NT2/D1 (cell line): ENCODE data around the gene KIAA1217.

Experiments
- YY1 ChIP-seq: IDR thresholded peaks from 2 replicates; pipeline ENCODE4 v1.6.1; 2011; ENCODE audit not compliant: insufficient read length, insufficient read depth
- ZNF274 ChIP-seq: IDR thresholded peaks from 2 replicates; pipeline ENCODE4 v1.6.1; 2011; ENCODE audit warnings: mild to moderate bottlenecking, low read depth, low read length

DNA sequence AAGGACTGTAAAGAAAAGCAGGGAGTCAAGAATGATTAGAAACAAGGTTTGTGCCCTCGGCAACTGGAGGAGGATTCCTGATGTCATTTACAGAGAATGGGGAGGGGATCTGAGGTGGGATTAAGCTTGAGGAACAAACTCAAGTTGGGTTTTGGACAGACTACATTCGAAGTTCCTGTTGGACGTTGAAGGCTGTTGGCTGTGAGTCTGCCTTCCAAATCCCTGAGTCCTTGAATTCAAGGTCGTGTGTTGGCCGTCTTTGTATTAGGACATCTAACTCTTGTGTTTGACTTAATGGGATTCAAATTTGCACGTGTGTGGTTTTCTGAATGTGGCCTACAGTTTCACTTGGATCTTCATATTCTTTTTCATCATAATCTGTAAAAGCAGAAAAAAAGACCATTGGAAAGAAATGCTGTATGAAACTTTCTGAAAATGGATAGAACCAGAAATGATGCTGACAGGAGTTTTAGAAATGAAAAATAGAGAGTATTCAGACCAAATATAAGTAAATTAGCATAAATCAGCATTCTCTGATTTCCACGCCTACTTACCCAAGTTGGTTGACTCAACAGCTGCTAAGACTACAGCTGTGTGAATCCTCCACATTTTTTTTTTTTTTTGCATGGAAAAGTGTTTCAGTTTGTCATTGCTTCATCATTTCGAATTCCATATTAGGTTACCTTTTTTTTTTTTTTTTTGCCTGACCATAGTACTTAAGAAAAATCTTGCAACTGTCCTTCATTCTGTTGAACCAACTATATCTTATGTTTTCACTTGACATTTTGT, 94.8 kb downstream of the KIAA1217 start:
- TF ChIP-seq ZNF274 (no peak), YY1 (no peak)
